ENCODE results near the gene GIPC1.

The GIPC1 gene

DNA sequence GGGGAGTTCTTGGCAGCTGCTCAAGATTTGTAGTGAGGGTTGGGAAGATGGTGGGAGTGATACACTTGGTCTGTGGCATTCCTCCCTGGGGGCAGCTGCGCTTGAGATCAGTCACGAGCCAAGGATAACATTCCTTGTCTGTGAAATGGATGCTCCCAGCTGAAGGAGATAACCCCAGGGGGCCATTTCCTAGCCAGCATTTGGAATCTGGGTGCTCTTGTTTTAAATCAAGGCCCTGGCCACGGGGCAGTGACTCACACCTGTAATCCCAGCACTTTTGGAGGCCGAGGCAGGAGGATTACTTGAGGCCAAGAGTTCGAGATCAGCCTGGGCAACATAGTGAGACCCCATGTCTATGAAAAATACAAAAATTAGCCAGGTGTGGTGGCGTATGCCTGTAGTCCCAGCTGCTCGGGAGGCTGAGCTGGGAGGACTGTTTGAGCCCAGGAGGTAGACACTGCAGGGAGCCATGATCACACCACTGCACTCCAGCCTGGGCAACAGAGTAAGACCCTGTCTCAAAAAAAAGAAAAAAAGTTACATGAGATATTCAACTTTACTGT is 58.3 kb downstream of the GIPC1 start:
- no peak for DNase-seq (ENCODE audit: low spot score)
- TF ChIP-seq, protein P1, sequence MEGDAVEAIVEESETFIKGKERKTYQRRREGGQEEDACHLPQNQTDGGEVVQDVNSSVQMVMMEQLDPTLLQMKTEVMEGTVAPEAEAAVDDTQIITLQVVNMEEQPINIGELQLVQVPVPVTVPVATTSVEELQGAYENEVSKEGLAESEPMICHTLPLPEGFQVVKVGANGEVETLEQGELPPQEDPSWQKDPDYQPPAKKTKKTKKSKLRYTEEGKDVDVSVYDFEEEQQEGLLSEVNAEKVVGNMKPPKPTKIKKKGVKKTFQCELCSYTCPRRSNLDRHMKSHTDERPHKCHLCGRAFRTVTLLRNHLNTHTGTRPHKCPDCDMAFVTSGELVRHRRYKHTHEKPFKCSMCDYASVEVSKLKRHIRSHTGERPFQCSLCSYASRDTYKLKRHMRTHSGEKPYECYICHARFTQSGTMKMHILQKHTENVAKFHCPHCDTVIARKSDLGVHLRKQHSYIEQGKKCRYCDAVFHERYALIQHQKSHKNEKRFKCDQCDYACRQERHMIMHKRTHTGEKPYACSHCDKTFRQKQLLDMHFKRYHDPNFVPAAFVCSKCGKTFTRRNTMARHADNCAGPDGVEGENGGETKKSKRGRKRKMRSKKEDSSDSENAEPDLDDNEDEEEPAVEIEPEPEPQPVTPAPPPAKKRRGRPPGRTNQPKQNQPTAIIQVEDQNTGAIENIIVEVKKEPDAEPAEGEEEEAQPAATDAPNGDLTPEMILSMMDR (IDR thresholded peaks at IDR 0.05; ENCODE audit: extremely low read depth, missing control alignments), result no peak

DNA sequence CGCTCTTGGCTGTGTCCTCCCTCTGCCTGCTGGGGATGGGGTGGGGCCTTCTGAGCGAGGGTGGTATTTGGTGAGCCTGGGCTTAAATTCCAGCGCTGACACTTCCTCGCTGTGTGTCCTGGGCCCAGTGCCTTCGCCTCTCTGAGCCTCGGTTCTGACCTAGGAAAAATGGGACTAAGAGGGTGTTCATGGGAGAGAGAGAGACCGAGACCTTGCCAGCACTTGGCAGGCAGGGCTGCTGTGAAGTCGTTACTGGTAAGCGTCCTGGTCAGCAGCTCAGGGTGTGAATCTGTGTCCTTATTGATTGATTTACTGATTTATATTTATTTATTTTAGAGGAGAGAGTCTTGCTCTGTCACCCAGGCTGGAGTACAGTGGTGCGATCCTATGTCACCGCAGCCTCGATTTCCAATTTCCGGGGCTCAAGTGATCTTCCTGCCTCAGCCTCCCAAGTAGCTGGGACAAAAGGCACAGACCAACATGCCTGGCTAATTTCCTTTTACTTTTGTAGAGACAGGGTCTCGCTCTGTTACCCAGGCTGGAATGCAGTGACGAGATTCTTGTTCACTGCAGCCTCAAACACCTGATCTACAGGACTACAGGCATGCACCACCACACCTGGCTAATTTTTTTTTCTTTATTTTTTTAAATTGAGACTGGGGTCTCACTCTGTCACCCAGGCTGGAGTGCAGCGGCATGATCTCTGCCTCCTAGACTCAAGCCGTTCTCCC is 60.4 kb downstream of the GIPC1 start:
- TF ChIP-seq, protein P1 (IDR thresholded peaks at IDR 0.05; ENCODE audit: extremely low read depth, missing control alignments), result no peak
- no peak for DNase-seq (ENCODE audit: low spot score)

DNA sequence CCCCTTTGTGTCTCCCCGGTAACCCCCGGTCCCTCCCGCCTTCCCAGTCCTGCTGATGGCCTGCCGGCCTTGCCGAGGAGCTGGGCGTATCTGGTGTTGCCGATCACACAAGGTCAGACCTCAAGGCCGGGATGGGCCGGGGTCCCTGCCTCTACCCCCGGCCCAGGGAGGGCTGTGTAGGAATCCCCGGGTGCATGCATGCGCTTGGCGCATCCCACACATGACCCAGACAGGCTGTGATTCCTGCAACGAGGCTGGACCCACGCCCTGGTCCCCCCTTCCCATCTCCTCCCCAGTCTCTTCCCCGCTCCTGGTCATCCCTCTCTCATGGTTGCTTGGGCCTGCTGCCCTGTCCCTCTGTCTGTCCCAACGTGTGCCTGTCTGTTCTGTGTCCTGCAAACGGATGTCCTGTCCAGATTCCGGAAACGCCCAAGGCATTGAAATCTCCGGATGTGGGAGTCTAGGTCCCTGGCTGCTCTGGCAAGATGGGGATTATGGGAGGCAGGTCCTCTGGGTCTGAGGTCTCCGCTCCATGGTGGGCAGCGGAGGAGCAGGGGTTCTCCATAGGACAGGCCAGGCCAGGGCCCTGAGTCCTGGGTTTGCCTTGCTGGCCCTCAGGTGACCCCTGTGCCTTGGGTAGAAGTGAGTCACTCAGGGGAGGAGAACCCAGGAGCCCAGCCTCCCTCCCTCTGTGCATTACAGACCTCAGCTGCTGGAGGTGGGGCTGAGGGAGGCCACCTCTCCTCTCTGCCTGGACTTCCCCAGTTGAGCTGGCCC is 61.2 kb downstream of the GIPC1 start:
- TF ChIP-seq, protein P1 (IDR thresholded peaks at IDR 0.05; ENCODE audit: extremely low read depth, missing control alignments), result no peak
- DNase-seq (ENCODE audit: low spot score), result no peak

DNA sequence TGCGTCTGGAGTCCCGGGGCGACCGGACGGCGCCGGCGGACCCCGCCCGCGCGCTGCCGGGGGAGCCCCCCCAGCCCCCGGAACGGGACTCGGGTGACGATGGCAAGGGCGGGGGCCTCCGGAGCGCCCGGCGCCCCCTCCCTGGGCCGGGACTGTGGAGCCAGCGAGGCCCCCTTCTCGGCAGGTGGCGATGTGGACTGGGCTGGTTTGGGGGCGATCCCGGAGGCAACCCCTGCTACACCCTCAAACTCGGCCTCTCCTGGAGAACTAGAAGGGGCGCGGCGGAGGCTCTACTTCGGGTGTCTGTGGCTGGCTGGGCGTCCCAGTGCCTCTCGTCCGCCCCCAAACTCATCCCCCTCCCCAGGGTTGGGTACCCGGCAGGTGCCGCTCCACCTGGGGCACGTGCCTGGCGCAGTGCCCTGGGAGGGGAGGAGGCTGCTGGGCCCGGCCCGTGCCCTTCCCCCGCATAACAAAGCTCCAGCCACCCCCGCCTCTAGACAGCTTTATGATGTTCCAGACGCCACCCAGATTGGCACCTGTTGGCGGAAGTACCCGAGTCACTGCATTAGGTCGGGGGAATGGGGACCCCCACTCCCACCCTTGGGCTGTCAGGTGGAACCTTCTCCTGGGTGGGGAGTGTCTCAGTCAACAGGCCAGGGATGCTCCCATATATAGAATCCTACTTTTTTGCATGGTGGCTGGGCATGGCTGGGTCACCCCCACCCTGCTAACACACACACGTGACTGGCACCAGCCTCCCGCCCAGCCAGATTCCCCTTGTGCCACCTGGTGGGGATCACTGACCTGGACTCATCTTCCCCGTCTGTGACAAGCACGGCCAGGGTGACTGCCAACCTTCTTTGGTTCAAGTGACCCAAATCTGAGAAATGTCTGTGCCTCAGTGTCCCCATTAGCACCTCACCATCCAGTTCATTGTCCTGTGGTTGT is 62.1 kb downstream of the GIPC1 start:
- TF ChIP-seq, protein P1 (IDR thresholded peaks at IDR 0.05; ENCODE audit: extremely low read depth, missing control alignments), result no peak
- peak; percentile 55 for DNase-seq (ENCODE audit: low spot score)

DNA sequence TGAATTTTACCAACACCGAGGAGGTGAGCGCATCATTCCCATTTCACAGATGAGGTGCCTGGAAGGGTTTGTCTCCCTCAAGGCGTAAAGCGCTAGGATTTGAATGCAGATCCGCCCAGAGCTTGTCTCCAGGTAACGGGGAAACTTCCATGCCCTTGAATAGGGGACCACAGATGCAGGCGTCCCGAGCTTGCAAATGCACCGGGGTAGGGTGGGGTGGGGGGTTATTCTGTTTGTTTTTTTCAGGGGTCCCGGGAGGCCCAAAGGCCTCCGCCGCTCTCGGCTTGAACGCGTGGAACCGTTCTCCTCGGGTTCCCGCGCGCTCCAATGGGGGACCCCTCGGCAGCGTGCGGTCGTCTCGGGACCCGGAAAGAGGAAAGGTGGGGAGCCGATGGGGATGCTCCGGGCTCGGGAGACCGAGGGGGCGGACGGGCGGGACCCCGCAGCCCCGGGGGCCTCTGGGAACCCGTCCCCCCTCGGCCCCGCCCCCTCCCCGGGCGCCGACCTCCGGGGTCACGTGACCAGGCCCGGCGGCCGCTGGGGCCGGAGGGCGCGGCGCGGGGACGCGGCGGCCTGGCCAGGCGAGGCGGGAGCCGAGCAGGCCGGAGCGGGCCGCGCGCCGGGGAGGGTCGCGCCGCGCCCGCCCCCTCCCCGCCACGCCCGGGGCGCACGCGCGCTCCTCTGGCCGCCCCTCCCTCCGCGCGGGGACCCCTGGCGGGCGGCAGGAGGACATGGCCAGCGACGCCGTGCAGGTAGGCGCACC is 63.0 kb downstream of the GIPC1 start, which contains the start of gene PKN1:
PKN1 (plus strand) TSS at position 516 of the 763 bp plus-strand sequence; CDS start at position 732, 216 bp downstream.
- TF ChIP-seq, protein P1 (IDR thresholded peaks at IDR 0.05; ENCODE audit: extremely low read depth, missing control alignments), result no peak
- peak; percentile 94 for DNase-seq (ENCODE audit: low spot score)

DNA sequence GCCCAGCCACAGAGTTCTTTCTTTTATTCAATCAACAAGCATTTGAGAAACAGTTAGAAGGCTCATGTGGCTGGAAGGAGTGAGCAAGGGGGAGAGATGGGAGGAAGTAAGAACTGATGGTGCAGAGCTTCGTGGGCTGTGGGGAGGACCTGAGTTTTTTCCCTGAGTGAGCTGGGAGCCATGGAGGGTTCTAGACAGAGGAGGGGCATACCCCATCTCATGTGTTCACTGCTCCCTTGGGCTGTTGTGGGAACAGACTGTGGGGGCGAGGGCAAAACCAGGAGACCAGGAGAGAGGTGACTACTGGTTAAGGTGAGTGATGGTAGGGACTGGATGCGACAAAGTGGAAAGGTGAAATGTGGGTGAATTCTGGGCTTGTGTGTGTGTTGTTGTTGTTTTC is 65.2 kb downstream of the GIPC1 start:
- TF ChIP-seq, protein P1 (IDR thresholded peaks at IDR 0.05; ENCODE audit: extremely low read depth, missing control alignments), result no peak
- DNase-seq (ENCODE audit: low spot score), result no peak

Data from GM20000 (cell line).